GM12872 (cell line): ENCODE data around the gene ELMO3.

Experiments used
- TF ChIP-seq, protein P1 (sequence below): IDR thresholded peaks from 3 replicates; pipeline ENCODE4 v1.5.1; 2011; ENCODE audit warnings: low read depth, mild to moderate bottlenecking, low read length, moderate library complexity; ENCODE audit not compliant: insufficient read depth

The ELMO3 gene

DNA sequence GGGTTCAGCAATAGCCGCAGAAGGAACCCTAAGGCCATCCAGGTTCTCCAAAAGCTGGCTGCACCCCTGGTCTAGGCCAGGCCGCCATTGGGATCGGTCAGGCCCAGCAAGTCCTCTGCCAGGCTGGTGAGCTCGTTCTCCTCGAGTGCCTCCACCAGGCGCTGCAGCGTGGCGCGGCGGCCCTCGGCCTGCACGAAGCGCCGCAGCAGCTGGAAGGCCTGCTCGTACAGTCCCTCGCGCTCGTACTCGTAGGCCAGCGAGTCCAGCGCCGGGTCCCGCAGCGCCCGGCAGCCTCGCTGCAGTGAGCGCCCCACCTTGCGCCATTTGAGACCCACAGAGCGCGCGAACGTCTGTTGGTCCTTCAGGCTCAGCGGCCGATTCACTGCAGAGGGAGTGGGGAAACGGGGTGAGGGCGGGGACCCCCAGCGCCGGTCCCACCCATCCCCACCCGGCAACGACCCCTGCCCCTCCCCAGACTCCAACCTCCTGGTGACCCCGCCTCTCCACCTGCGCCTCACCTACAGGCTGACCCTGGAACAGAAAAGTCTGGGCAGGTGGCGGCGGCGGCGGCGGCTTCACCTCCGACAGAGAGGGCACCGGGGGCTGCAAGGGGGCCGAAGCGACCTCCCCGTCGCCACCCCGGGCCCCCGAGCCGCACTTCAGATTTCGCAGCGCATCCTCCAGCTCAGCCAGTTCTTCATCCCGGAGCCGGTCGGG, 44.2 kb upstream of the ELMO3 start:
- TF ChIP-seq, protein P1, sequence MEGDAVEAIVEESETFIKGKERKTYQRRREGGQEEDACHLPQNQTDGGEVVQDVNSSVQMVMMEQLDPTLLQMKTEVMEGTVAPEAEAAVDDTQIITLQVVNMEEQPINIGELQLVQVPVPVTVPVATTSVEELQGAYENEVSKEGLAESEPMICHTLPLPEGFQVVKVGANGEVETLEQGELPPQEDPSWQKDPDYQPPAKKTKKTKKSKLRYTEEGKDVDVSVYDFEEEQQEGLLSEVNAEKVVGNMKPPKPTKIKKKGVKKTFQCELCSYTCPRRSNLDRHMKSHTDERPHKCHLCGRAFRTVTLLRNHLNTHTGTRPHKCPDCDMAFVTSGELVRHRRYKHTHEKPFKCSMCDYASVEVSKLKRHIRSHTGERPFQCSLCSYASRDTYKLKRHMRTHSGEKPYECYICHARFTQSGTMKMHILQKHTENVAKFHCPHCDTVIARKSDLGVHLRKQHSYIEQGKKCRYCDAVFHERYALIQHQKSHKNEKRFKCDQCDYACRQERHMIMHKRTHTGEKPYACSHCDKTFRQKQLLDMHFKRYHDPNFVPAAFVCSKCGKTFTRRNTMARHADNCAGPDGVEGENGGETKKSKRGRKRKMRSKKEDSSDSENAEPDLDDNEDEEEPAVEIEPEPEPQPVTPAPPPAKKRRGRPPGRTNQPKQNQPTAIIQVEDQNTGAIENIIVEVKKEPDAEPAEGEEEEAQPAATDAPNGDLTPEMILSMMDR = no peak

DNA sequence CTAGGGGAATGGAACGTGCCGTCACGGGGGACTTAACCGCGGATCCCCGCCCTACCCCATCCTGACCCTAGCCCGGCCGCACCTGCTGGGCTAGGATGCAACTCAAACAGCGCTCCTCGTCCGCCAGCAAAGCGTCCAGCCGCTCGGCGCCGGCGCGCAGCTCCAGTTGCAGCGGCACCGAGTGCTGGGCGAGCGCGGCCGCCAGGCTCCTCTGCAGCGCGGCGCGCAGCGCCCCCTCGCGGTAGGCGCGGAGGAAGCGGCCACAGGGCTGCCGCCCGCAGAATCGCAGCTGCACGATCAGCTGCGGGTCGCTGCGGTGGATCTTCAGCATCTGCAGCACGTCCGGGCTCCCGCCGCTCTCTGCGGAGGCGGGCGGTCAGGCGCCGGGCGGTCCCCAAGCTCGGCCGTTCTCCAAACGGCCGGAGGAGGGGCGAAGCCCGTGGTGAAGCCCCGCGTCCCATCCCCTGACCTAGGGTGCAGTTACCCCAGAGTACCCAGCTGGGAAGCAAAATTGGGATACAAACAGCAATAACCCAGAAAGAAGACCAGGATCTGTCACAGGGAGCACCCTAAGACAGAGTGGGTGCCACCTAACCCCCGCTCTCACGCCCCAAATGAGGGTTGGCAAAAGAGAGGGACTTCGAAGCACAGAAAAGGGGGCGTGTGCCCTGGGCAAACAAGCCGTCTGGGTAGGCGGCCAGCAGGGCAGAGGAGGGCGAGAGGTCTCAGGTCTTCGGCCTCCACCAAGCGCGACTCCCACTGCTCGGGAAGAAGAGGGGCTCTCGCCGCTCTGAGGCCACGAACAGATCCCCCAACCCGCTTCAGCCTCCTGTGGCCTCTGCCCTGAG, 43.4 kb upstream of the ELMO3 start:
- TF ChIP-seq, protein P1 = peak; percentile 95

DNA sequence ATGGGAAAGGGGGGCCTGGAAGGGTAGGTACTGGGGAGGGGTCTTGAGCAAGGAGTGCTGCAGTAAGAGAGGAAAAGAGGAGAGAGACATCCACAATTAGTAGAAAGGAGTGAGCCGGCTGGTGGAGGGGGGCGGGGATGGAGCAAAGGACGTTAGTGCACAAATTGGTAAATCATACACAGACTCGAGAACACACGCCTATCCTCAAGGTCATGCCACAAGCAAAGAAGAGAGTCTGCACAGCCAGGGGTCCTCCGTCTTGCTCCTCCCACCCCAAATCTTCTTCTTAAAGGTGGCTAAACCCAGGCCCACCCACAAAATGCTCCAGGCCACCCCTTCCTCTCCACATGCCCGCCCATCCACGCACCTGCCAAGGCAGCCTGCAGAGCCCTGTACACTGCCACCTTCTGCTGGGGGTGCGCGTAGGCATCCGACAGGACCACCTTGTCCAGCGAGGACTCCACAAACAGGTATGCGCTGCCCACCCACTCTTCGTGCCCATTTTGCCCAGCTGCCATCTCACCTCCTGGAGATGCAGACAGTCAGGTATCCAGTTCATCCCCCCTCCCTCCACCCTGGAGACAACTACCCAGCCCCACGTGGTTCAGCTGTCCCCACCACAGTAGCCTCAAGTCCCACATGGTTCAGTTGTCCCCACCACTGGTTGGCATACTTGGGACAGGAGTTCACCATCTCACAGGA, 42.6 kb upstream of the ELMO3 start:
- TF ChIP-seq, protein P1 = no peak

DNA sequence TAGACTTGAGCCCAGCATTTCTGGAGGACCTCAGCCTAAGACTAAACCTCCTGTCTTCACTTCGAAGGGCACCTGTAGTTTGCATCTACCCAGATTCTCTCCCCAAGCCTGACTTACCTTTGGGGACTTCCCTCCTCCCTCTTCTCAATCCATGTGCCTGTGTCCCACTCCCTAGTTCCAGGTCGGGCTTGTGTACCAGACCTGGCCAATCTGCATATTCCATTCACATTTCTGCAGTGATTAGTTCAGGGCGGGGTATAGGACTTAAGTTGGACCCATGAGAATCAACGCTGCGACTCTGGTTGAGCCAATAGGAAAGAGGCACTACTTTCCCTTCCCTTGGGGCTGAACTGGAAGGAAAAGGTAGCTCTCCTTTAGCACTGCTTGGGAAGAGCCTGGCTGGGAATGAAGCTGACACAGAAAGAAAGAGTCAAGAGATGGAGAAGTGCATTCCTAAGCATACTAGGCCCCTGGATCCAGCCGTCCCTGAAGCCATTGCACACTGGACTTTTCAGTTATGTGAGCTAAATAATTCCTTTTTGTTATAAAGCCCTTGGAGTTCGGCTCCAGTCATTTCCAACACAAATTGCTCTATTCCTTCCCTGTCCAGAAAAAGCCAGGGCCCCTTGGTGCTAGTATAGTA, 41.7 kb upstream of the ELMO3 start:
- TF ChIP-seq, protein P1 = no peak

DNA sequence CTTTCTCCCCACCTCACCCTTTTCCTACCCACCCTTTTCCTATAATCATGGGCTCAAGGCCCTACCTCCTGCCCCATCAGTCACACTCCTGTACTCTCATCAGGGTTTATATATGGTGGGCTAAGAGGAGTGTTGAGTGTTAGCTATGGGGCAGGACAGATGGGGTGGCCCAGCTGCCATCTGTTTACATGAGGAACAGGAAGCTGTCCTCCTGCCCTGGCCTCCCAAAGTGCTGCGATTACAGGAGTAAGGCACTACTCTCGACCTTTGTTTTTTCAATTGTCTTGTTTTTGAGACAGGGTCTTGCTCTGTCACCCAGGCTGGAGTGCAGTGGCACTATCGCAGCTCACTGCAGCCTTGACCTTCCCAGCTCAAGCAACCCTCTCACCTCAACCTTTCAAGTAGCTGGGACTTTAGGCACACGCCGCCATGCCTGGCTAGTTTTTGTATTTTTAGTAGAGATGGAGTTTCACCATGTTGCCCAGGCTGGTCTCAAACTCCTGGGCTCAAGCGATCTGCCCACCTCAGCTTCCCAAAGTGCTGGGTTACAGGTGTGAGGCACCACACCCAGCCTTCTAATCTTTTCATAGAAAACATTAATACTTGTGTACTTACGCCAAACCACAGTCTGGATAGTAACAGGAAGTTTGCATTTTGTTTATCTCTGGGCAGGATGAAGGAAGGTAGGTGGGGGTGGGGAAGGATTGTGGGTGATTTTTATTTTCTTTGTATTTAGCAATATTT, 40.9 kb upstream of the ELMO3 start:
- TF ChIP-seq, protein P1 = no peak

DNA sequence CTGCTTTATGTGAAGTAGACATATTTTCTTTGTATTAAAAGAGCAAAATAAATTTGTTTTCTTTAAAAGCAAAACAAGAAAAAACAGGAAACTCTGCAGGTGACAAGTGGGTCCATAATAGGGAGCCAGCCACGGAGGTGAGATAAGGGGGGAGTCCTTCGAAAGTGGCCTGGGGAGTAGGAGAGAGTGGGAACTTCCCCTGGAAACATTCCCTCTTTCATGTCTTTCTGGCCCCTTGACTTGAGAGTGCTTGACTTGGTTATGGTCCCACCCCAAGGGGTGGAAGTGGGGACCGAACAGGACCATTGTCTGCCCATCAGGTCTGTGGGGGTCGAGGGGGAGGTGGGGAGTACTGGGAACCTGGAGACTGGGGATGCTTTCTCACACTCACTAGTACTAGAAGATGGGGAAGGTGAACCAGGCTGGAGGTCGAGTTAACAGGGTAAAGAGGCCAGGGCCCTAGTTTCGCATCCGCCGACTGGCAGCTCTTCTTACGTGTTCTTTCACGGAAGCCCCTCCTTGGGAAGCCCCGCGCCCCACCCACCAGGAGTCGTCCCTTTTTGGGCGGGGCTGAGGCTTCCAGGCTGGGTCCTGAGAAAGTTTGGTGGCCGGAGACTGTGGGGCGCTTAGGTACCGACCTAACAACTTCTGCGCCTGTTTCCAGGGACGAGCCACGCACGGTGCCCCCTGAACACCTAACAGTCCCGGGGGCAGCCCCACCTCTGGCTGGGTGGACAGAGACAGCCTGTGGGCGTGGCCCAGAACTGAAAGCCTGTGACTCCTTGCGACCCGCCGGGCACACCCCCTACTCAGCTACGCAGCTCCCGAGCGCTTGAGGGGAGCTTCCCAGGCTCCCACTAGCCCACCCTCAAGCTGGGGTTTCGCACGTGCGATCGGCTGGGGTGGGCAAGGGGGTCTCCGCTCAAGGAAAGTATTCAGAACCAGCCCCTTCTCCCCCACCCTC, 40.0 kb upstream of the ELMO3 start:
- TF ChIP-seq, protein P1 = no peak
